Body of pancreas (tissue), 4 donors: ENCODE measurements around the gene GALNTL6.

Experiments used
- POLR2A ChIP-seq, 3 donors: fragments of 450-650 bp; IDR thresholded peaks; one replicate each; pipeline ENCODE4 v1.6.1; 2016; ENCODE audit warnings: antibody characterized with exemption in 3 of 3, mild to moderate bottlenecking in 2 of 3
- TF ChIP-seq, protein P1 (sequence below), 7 experiments: fragments of 450-650 bp in 4 of 7; fragments of 200-600 bp in 3 of 7; sonication (generic) in 3 of 7; IDR thresholded peaks; one replicate each; pipeline ENCODE4 v1.5.1; 2016 to 2019; ENCODE audit warnings: antibody characterized with exemption in 7 of 7

DNA sequence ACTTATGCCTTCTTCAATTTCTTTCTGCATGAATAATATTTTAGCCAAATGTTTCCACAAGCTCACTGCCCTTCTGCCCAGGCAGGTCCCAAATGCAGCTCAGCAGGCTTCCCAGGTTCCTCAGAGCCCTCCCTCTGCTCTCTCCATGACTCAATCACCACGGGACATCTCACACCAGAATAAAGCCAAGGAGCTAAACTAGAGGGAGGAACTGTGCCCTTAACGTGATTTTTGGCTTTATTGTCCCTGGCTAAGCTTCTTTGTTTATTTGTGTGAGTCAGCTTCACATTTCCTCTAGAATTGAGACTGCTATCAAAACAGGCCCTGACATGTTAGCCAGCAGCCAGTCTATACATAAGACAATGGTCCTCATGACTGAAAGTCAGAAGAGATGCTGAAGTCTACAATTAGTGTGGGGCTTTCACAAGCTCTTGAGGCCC lies 1169.0 kb downstream of the GALNTL6 start:
- TF ChIP-seq, protein P1, sequence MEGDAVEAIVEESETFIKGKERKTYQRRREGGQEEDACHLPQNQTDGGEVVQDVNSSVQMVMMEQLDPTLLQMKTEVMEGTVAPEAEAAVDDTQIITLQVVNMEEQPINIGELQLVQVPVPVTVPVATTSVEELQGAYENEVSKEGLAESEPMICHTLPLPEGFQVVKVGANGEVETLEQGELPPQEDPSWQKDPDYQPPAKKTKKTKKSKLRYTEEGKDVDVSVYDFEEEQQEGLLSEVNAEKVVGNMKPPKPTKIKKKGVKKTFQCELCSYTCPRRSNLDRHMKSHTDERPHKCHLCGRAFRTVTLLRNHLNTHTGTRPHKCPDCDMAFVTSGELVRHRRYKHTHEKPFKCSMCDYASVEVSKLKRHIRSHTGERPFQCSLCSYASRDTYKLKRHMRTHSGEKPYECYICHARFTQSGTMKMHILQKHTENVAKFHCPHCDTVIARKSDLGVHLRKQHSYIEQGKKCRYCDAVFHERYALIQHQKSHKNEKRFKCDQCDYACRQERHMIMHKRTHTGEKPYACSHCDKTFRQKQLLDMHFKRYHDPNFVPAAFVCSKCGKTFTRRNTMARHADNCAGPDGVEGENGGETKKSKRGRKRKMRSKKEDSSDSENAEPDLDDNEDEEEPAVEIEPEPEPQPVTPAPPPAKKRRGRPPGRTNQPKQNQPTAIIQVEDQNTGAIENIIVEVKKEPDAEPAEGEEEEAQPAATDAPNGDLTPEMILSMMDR (IDR thresholded peaks at IDR 0.05), result no peak
- no peak for TF ChIP-seq POLR2A (IDR thresholded peaks at IDR 0.05)
